GM11168 (cell line): ENCODE data around the gene AGPAT3.
"Not testable (repeated sequence)": the region's sequence is repeated elsewhere in the genome, so short reads cannot be mapped to it uniquely, and the experiment has no call there.

Experiments used
- in situ Hi-C: fragments of 300-500 bp; cut with MboI; formaldehyde crosslinking; loops from one replicate; pipeline ENCODE4 v1.12.0; 2022; ENCODE audit warnings: low sequenced_read_pairs; ENCODE audit not compliant: unreplicated experiment

The AGPAT3 gene, protein sequence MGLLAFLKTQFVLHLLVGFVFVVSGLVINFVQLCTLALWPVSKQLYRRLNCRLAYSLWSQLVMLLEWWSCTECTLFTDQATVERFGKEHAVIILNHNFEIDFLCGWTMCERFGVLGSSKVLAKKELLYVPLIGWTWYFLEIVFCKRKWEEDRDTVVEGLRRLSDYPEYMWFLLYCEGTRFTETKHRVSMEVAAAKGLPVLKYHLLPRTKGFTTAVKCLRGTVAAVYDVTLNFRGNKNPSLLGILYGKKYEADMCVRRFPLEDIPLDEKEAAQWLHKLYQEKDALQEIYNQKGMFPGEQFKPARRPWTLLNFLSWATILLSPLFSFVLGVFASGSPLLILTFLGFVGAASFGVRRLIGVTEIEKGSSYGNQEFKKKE

DNA sequence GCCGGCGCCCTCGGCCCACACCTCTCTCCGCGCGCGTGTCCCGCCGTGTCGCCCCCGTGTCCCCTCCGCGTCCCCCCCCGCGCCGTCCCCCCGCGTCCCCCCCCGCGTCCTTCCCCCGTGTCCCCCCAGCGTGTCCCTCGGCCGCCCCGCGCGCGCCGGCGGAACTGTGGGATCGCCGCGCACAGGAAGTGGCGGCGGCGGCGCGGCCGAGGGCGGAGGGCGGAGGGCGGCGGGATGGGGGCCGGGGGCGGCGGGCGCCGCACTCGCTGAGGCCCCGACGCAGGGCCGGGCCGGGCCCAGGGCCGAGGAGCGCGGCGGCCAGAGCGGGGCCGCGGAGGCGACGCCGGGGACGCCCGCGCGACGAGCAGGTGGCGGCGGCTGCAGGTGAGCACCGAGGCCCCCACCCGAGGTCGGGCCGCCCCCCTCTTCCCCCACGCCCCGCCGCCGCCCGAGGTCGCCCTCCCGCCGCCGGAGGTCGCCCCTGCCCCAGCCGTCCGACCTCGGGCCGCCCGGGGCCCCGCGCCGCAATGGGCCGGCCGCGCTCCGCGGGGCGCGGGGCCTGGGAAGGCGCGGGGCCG, at the start of gene AGPAT3:
Gene AGPAT3, plus strand, starts transcription at position 262 of the 578 bp plus-strand sequence. CDS start 94,459 bp downstream, outside the sequence.
- in situ Hi-C loops: no loop called here

GRCh38 chr21:43815991-43816390, 49.0 kb upstream of the AGPAT3 start:
- in situ Hi-C loops: no loop called here

DNA sequence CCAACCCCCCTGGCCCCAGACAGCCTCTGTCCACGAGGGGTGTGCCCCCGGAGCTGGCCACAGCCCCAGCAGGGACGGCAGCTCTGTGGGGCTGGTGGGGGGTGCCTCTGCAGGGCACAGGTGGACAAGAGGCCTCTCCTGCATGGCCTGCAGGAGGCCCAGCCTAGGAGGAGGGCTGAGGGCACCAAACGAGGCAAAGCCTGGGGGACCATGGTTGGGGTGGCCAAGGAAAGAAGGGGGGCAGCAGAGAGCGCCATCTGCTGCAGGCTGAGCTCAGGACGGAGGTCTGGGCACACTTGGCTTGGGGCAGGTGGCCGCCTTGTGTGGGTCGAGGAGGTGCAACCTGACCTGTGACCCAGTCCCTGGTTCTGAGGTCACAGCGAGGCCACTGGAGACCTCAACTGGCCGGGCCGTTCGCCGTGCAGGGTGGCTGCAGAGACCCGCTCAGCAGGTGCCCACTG, 48.4 kb upstream of the AGPAT3 start:
- in situ Hi-C loops: no loop called here

DNA sequence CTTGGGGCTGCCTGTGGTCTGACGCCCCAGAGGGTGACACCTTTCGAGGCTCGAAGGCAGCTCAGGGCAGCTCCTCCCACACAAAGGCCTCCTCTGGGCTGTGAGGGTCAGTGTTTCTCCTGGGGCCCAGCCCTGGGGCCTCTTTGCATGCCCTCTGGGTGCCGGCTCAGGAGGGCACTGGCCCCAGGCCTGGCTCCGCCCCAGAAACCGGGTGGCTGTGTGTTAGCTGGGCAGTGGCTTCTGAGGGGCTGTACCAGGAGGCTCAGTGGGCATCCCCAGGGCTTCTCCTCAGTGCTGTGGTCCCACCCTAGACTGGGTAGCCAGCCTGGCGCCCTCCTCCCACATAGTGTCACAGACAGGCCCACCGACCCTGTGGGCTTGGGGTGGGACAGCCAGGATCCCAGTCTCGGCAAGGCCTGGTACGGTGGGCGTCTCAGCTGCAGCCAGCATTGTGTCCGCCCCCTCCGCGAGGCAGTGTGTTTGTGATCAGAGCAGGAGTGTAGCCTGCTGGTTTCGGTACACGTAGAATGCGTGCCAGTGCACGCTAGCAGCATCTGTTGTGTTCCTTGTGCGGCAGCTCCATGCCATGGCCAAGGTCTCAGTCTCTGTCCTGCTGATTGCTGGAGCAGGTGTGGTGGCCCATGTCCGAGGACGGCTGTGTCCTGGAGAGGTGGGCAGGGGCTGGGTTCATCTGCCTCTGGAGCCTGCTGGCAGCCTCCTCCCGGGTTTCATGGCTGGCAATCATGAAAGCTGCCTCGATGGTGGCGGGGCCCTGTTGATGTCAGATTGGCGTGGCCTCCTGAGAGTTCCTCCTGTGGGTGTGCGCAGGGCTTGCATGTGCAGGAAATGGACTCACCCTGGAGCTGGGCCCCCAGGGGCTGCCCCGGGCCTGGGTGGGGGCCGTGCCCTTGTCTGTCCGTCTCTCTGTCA, 47.6 kb upstream of the AGPAT3 start:
- in situ Hi-C loops: no loop called here

- in situ Hi-C loops: no loop called here
Measured at GRCh38 chr21:43818685-43819084, 46.3 kb upstream of the AGPAT3 start.

DNA sequence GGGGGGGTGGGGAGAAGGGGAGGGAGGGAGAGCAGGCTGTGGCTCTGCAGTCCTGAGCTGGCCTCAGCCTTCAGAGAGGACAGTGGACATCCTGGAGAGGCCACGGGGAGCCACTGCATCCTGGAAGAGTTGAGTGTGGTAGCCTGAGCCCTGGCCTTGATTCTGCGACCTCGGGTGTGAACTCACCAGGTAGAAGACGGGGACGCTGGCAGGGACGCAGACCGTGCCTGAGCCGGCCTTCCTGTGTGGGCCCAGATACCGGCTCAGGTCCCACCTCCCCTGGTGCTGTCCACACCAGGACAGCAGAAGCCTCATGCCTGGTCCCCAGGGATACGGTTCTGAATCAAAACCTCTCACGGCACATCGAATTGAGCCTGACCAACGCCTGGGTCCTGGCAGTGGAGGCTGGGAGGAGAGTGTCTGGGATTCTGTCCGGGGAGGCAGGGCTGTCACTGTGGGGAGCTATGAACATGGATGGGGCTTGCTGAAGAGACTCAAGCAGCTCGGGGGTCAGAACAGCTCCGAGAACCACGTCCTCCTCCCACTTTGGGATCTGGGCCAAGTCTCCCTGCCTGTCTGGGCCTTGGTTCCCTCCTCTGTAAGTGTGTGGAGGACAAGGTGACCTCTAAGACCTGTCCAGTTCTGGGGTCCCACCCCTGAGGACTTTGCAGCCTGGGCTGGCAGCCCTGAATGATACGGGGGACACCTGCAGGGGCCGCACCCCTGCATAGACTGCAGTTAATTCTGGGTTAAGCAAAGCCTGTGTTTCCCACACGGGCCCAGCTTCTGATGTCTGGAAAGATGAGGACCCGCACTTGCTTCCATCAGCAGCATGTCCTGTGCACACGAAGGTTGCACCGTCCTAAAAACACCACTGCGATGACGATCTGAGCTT, 45.3 kb upstream of the AGPAT3 start:
- in situ Hi-C loops: no loop called here

GRCh38 chr21:43820466-43820865, 44.6 kb upstream of the AGPAT3 start:
- in situ Hi-C loops: no loop called here

DNA sequence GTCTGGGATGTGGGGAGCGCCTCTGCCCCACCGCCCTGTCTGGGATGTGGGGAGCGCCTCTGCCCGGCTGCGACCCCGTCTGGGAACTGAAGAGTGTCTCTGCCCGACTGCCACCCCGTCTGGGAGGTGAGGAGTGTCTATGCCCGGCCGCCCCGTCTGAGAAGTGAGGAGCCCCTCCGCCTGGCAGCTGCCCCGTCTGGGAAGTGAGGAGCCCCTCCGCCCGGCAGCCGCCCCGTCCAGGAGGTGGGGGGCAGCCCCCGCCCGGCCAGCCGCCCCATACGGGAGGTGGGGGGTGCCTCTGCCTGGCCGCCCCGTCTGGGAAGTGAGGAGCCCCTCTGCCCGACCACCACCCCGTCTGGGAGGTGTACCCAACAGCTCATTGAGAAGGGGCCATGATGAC, 42.9 kb upstream of the AGPAT3 start:
- in situ Hi-C loops: not testable (repeated sequence)

GRCh38 chr21:43822741-43823140, 42.3 kb upstream of the AGPAT3 start:
- in situ Hi-C loops: not testable (repeated sequence)

DNA sequence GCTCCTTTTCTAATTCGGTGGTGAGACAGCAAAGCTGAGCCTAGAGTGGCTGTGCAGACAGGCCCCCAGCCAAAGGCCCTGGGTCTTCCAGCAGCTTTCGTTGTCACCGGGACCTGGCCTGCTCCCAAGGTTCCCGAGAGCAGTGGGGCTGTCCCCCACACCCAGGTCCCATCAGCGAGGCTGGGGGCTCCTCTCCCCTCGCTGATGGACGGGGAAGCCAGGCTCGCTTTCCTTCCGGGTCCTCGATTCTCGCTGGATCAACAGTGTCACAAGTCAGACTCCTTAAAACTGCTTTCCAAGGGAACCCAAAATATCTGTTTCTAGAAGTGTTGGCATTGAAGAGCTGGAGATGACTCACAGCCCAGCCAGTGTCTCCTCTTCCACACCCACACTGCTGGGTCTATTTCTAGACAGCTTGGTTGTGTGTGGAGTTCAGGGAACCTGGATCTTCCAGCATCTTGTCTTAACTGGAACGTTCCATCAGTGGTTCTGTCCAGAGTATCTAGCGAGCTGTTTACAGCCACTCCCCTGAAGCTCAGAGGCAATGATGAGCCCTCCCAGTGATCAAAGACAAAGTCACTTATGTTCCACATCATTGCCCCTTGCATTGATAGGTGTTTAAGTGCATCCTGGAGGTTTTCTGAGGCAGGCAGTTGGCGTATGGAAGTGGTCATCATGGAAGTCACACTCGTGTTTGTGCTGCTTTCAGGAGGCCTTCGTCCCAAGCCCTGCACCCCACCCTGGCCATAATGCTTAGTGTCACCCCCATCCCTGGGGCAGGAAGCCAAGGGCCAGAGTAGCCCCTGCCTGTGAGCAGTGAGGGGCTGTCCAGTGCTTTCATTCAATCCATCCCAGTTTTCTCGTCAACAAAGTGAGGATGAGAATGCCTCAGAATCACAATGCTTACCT, 40.4 kb upstream of the AGPAT3 start:
- in situ Hi-C loops: no loop called here

DNA sequence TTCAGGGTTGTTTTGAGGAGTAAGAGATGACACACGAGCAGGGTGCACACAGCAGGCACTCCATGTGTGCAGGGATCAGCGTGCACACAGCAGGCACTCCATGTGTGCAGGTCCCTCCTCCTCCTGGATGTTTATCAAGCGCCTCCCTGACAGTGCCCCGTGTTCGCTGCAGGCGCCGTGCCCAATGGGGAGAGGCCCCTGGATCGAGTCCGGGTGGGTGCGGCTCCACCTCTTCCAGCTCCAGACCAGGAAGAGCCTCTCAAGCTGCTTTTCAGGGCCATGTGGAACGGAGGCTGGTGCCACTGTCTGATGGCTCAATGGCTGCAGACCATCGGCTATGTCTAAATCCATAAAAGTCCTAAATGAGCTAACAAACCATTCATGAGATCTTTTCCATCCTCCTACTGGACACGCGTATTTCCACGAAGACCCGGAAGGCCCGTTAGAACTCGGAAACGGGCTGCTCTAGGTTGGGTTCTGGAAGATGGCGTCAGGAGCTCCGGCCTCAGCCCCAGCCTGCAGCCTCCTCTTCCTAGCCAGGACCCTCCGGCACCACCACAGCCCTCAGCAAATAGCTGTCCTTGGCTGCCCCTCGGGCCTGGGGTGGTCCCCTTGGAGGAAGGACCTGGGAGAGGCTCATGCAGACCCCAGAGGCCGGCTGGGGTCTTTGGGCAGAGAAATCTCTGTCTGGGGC, 39.6 kb upstream of the AGPAT3 start:
- in situ Hi-C loops: no loop called here

- in situ Hi-C loops: no loop called here
Measured at GRCh38 chr21:43825936-43826622, 38.9 kb upstream of the AGPAT3 start.

GRCh38 chr21:43826623-43826974, 38.4 kb upstream of the AGPAT3 start:
- in situ Hi-C loops: no loop called here

DNA sequence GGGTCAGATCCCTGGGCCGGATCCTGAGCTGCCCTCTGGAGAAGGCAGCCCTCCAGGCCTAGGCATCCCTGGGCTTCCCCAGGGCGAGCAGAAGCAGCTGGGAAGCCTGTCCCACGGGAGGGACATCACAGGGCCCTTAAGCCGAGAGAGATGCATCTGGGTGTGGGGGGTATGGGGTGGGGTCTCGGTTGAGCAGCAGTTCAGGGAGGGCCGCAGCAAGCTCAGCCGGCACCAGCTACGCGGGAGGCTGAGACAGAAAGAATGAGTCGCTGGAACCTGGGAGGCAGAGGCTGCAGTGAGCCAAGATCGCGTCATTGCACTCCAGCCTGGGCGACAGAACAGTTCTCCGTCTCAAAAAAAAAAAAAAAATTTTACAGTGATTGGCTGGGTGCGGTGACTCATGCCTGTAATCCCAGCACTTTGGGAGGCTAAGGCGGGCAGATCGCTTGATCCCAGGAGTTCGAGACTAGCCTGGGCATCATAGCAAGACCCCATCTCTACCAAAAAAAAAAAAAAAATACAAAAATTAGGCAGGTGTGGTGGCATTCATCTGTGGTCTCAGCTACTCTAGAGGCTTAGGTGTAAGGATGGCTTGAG, 37.9 kb upstream of the AGPAT3 start:
- in situ Hi-C loops: no loop called here

GRCh38 chr21:43829161-43829560, 35.9 kb upstream of the AGPAT3 start:
- in situ Hi-C loops: no loop called here

GRCh38 chr21:43829575-43830119, 35.4 kb upstream of the AGPAT3 start:
- in situ Hi-C loops: no loop called here

DNA sequence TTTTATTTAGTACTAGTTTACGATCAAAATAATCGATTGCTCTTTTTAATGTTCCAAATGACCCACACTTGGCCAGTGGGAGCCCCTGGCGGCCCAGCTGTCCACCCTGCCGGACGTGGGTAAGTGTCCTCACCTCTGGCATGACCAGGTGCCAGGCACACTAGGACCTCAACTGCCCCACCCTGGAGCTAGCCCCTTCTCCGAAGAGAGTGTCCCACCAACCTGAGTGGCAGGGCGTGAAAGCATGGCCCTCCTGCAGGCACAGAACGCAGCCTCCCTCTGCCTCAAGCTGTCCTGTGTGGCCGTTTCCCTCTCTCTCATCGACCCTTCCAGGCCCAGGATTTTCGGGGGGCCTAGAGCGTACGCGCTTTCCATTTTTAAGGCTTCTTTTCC, 32.9 kb upstream of the AGPAT3 start:
- in situ Hi-C loops: no loop called here
